Panc1 (cell line): Measurements from ENCODE around the gene ARL14. TPM values are rescaled to one million over a fixed set of nuclear protein-coding genes. Genes with fewer than 3 reads are reported as not detected.
"Not testable (repeated sequence)": the region's sequence is repeated elsewhere in the genome, so short reads cannot be mapped to it uniquely, and the experiment has no call there.

Source experiments
- ATAC-seq: fragments of 200-7000 bp; cut with Tn5 transposase; 2 replicates; pipeline ENCODE4 v1.9.1; 2020; ENCODE audit warnings: mild to moderate bottlenecking, moderate library complexity
- BruUV-seq: library from RNA; stranded (reverse); fragments of 400-500 nt; replicated peaks from 2 replicates; lab custom pipeline; 2021; lab: Mats Ljungman, UMichigan
- CTCF ChIA-PET: fragments of 300-600 bp; sonication (Branson Sonifier 250); formaldehyde crosslinking; loops from one replicate; lab custom pipeline; 2022; ENCODE audit warnings: antibody characterized with exemption; lab: Charles Lee
- POLR2A ChIA-PET: fragments of 300-600 bp; sonication (Branson Sonifier 250); formaldehyde crosslinking; loops from one replicate; lab custom pipeline; 2022; ENCODE audit warnings: antibody characterized with exemption; lab: Charles Lee
- DNase-seq: peaks from one replicate; pipeline ENCODE4 v3.0.0-alpha.2; 2010; ENCODE audit warnings: low read depth, low spot score
- H3K27ac ChIP-seq: 2 replicates; pipeline ENCODE4 v1.5.1; 2011; ENCODE audit warnings: mild to moderate bottlenecking, low read length, inconsistent platforms
- H3K27me3 ChIP-seq: fragments of 200-500 bp; sonication (Bioruptor generic); 2 replicates; pipeline ENCODE4 v1.6.0; 2014; ENCODE audit warnings: low read length, inconsistent platforms; ENCODE audit not compliant: control insufficient read depth, insufficient read depth
- H3K36me3 ChIP-seq: fragments of 200-500 bp; sonication (Bioruptor generic); 2 replicates; pipeline ENCODE4 v1.5.1; 2014; ENCODE audit warnings: inconsistent platforms, mild to moderate bottlenecking, low read length, moderate library complexity; ENCODE audit not compliant: control insufficient read depth, insufficient read depth
- H3K4me1 ChIP-seq: 2 replicates; pipeline ENCODE4 v1.5.1; 2011; ENCODE audit warnings: inconsistent platforms, mild to moderate bottlenecking, low read length, moderate library complexity; ENCODE audit not compliant: control insufficient read depth, insufficient read depth
- H3K4me3 ChIP-seq, 2 experiments: 2 replicates each; pipeline ENCODE4 v1.5.1; 2011 to 2012; ENCODE audit warnings: low read depth in 2 of 2, low read length in 2 of 2, mild to moderate bottlenecking in 2 of 2, inconsistent platforms in 1 of 2, moderate library complexity in 1 of 2
- H3K9me3 ChIP-seq: fragments of 200-500 bp; sonication (Bioruptor generic); 2 replicates; pipeline ENCODE4 v1.5.1; 2014; ENCODE audit warnings: low read depth, mild to moderate bottlenecking, inconsistent platforms, low read length, moderate library complexity; ENCODE audit not compliant: control insufficient read depth, insufficient read depth
- CTCF ChIP-seq: fragments of 450-650 bp; IDR thresholded peaks from 2 replicates; pipeline ENCODE4 v1.5.1; 2017; ENCODE audit warnings: mild to moderate bottlenecking
- POLR2AphosphoS5 ChIP-seq: IDR thresholded peaks from 2 replicates; pipeline ENCODE4 v1.6.1; 2012; ENCODE audit warnings: mild to moderate bottlenecking, low read depth, low read length, moderate library complexity
- REST ChIP-seq, 2 experiments: IDR thresholded peaks; 2 replicates each; pipeline ENCODE4 v1.6.1; 2011 to 2012; ENCODE audit warnings: low read depth in 2 of 2, control low read depth in 1 of 2, low read length in 1 of 2, mild to moderate bottlenecking in 1 of 2, moderate library complexity in 1 of 2; ENCODE audit not compliant: insufficient read depth in 1 of 2
- SIN3A ChIP-seq: IDR thresholded peaks from 2 replicates; pipeline ENCODE4 v1.6.1; 2012; ENCODE audit warnings: low read depth, mild to moderate bottlenecking, low read length, moderate library complexity, borderline replicate concordance; ENCODE audit not compliant: insufficient read depth
- TCF7L2 ChIP-seq: IDR thresholded peaks from 2 replicates; pipeline ENCODE4 v1.6.1; 2011; ENCODE audit warnings: mild to moderate bottlenecking, low read depth, low read length, inconsistent platforms
- in situ Hi-C: cut with HindIII; loops from 2 replicates; pipeline ENCODE4 v1.10.0; 2016; ENCODE audit warnings: low sequenced_read_pairs, low pct_unique_long_range_greater_than_20kb
- intact Hi-C: fragments of 100-400 bp; cut with micrococcal nuclease; formaldehyde crosslinking; loops from one replicate; pipeline ENCODE4 v1.10.0; 2022; ENCODE audit not compliant: unreplicated experiment
- total RNA-seq: library from RNA; stranded (reverse); gene quantifications from one replicate; pipeline ENCODE4 v1.2.1, GENCODE V29; 2021; ENCODE audit not compliant: unreplicated experiment

ARL14 gene
- total RNA-seq, 1 experiment from 2014 or later, result 2.5 TPM

GRCh38 chr3:160709477-160710182 lies 32.7 kb downstream of the ARL14 start:
- intact Hi-C loops (loop anchor here (5.0 to 10.0 kb wide), 3 partner anchors 218 to 715 kb away; partner anchors contain the start of gene NMD3), in situ Hi-C loops (no loop called here)
- TF ChIP-seq REST (IDR thresholded peaks at IDR 0.05; ENCODE audit: insufficient read depth in 1 of 2, low read depth in 2 of 2, low read length in 1 of 2) (no peak), CTCF (no peak), TCF7L2 (no peak), SIN3A (no peak), POLR2AphosphoS5 (no peak)
- DNase-seq (no peak), ATAC-seq (no peak)
- H3K4me1 ChIP-seq, result no peaks in the 10 kb centered on the region
- no peak overlapping the region for H3K27ac ChIP-seq
- no peaks in the 10 kb centered on the region; the same call in 1 of the 2 replicates for H3K27me3 ChIP-seq
- CTCF ChIA-PET, result no interaction called here
- no peaks in the 10 kb centered on the region for H3K9me3 ChIP-seq
- no TSS peak for BruUV-seq
- H3K36me3 ChIP-seq, result no peaks in the 10 kb centered on the region
- POLR2A ChIA-PET, result no interaction called here
- no peak overlapping the region for H3K4me3 ChIP-seq

GRCh38 chr3:160713144-160713543 lies 36.2 kb downstream of the ARL14 start:
- H3K4me3 ChIP-seq, H3K27ac ChIP-seq, H3K27me3 ChIP-seq, in situ Hi-C loops, intact Hi-C loops, BruUV-seq, CTCF ChIA-PET, H3K9me3 ChIP-seq, ATAC-seq, H3K4me1 ChIP-seq, DNase-seq, H3K36me3 ChIP-seq: not testable (repeated sequence)
- POLR2A ChIA-PET, result interaction anchor here (0.6 kb wide), 1 partner anchor 128 kb away, joined by 6 read pairs; no protein-coding TSS in a partner anchor

- intact Hi-C loops, result no loop called here
- BruUV-seq, result no TSS peak
- POLR2A ChIA-PET, result no interaction called here
Observed at GRCh38 chr3:160719710-160720109, 42.8 kb downstream of the ARL14 start.

More at GRCh38 chr3:160719710-160720109, 42.8 kb downstream of the ARL14 start:
- ATAC-seq, result peak; percentile 30; the same call in 1 of the 2 replicates
- no peaks in the 10 kb centered on the region for H3K36me3 ChIP-seq
- CTCF ChIA-PET, result no interaction called here
- H3K4me1 ChIP-seq, result no peaks in the 10 kb centered on the region
- in situ Hi-C loops, result no loop called here
- DNase-seq, result no peak
- no peaks in the 10 kb centered on the region for H3K27me3 ChIP-seq
- TF ChIP-seq TCF7L2 (no peak), POLR2AphosphoS5 (no peak), REST (IDR thresholded peaks at IDR 0.05; ENCODE audit: insufficient read depth in 1 of 2, low read depth in 2 of 2, low read length in 1 of 2) (no peak), SIN3A (no peak), CTCF (no peak)
- no peak overlapping the region for H3K27ac ChIP-seq
- no peaks in the 10 kb centered on the region for H3K9me3 ChIP-seq
- no peak overlapping the region for H3K4me3 ChIP-seq
